H1 (cell line): ENCODE data around the gene SDF2L1. TPM values are rescaled to one million over a fixed set of nuclear protein-coding genes. Genes with fewer than 3 reads are reported as not detected.

Experiments used
- CTCF ChIA-PET: fragments of 300-600 bp; sonication (Branson Sonifier 250); formaldehyde crosslinking; loops from one replicate; lab custom pipeline; 2021; ENCODE audit not compliant: partially characterized antibody; lab: Charles Lee
- POLR2A ChIA-PET: fragments of 300-600 bp; sonication (Branson Sonifier 250); formaldehyde crosslinking; loops from one replicate; lab custom pipeline; 2021; ENCODE audit warnings: inconsistent platforms; ENCODE audit not compliant: partially characterized antibody; lab: Charles Lee
- DNase-seq, 2 experiments: peaks; one replicate each; pipeline versions ENCODE4 v3.0.0 to v3.0.0-alpha.2; 2010 to 2022; ENCODE audit warnings: low spot score in 2 of 2, low read depth in 1 of 2, mixed read lengths in 1 of 2
- FAIRE-seq: peaks from 2 replicates; lab custom pipeline; 2011; peaks lifted over from hg19 to GRCh38; lab: Jason Lieb, UNC
- H2AFZ ChIP-seq: 2 replicates; pipeline ENCODE4 v1.8.1; 2012; ENCODE audit warnings: low read length, inconsistent platforms
- H2AK5ac ChIP-seq: 2 replicates; pipeline ENCODE4 v1.6.1; 2013; ENCODE audit warnings: low read depth, low read length
- H2BK120ac ChIP-seq: replicated peaks from 2 replicates; pipeline ENCODE3; 2013; ENCODE audit warnings: low read depth, low read length, inconsistent platforms
- H2BK12ac ChIP-seq: 2 replicates; pipeline ENCODE4 v1.6.1; 2013; ENCODE audit warnings: low read depth, low read length
- H2BK15ac ChIP-seq: 2 replicates; pipeline ENCODE4 v1.6.1; 2013; ENCODE audit warnings: low read length
- H2BK20ac ChIP-seq: 2 replicates; pipeline ENCODE4 v1.6.1; 2013; ENCODE audit warnings: low read length
- H2BK5ac ChIP-seq: 2 replicates; pipeline ENCODE4 v1.6.1; 2013; ENCODE audit warnings: low read depth, low read length
- H3K14ac ChIP-seq: 2 replicates; pipeline ENCODE4 v1.6.1; 2013; ENCODE audit warnings: inconsistent platforms; ENCODE audit not compliant: insufficient read length
- H3K18ac ChIP-seq: 2 replicates; pipeline ENCODE4 v1.6.1; 2013; ENCODE audit warnings: low read length; ENCODE audit errors: extremely low read depth
- H3K23ac ChIP-seq: 2 replicates; pipeline ENCODE4 v1.6.1; 2013; ENCODE audit warnings: inconsistent platforms; ENCODE audit not compliant: insufficient read length
- H3K23me2 ChIP-seq: 2 replicates; pipeline ENCODE4 v1.6.1; 2013; ENCODE audit warnings: low read depth, low read length
- H3K27ac ChIP-seq: 2 replicates; pipeline ENCODE4 v1.6.1; 2011; ENCODE audit warnings: low read depth, low read length, inconsistent platforms
- H3K27me3 ChIP-seq, 4 experiments: replicated peaks in 1 of 4; 1 replicate in 1 of 4; 2 replicates in 3 of 4; pipeline versions ENCODE4 v1.6.1 to v1.8.1; 2011 to 2013; ENCODE audit warnings: low read length in 3 of 4, mild to moderate bottlenecking in 3 of 4, inconsistent platforms in 2 of 4, mixed read lengths in 2 of 4, moderate library complexity in 1 of 4; ENCODE audit not compliant: control insufficient read depth in 3 of 4, insufficient read depth in 3 of 4; ENCODE audit errors: extremely low read depth in 1 of 4
- H3K36me3 ChIP-seq, 4 experiments: 2 replicates each; pipeline versions ENCODE4 v1.6.1 to v1.8.1; 2011 to 2013; ENCODE audit warnings: mild to moderate bottlenecking in 4 of 4, low read length in 3 of 4, moderate library complexity in 2 of 4, control low read depth in 1 of 4, inconsistent platforms in 1 of 4; ENCODE audit not compliant: insufficient read depth in 4 of 4, control insufficient read depth in 2 of 4
- H3K4ac ChIP-seq: replicated peaks from 2 replicates; pipeline ENCODE3; 2013; ENCODE audit warnings: low read length, low read depth, mixed read lengths, inconsistent platforms; ENCODE audit not compliant: insufficient read length
- H3K4me1 ChIP-seq, 4 experiments: replicated peaks in 1 of 4; 1 replicate in 1 of 4; 2 replicates in 3 of 4; pipeline versions ENCODE4 v1.6.1 to v1.8.1; 2011 to 2013; ENCODE audit warnings: low read length in 3 of 4, inconsistent platforms in 2 of 4, mixed read lengths in 1 of 4; ENCODE audit not compliant: insufficient read depth in 4 of 4, control insufficient read depth in 3 of 4
- H3K4me2 ChIP-seq, 2 experiments: 2 replicates each; pipeline versions ENCODE4 v1.6.1 to v1.8.1; 2011 to 2013; ENCODE audit warnings: low read depth in 2 of 2, low read length in 2 of 2, control low read depth in 1 of 2, inconsistent platforms in 1 of 2, mild to moderate bottlenecking in 1 of 2; ENCODE audit not compliant: insufficient read depth in 1 of 2
- H3K4me3 ChIP-seq, 4 experiments: fragments of 200-600, 300-600 bp in 1 of 4; sonication (generic), shearing (Covaris generic), sonication (Bioruptor Twin) in 1 of 4; 2 replicates each; pipeline versions ENCODE4 v1.5.1 to v1.8.1; 2011 to 2016; ENCODE audit warnings: low read length in 4 of 4, low read depth in 3 of 4, control low read depth in 2 of 4, inconsistent platforms in 2 of 4, mild to moderate bottlenecking in 2 of 4, mixed read lengths in 1 of 4, moderate library complexity in 1 of 4; ENCODE audit not compliant: insufficient read depth in 2 of 4; ENCODE audit errors: extremely low read depth in 1 of 4
- H3K56ac ChIP-seq: replicated peaks from 2 replicates; pipeline ENCODE3; 2013; ENCODE audit warnings: low read depth, mild to moderate bottlenecking, mixed read lengths, low read length, inconsistent platforms; ENCODE audit not compliant: insufficient read length
- H3K79me1 ChIP-seq: 2 replicates; pipeline ENCODE4 v1.6.1; 2013; ENCODE audit warnings: low read depth, low read length, control low read depth
- H3K79me2 ChIP-seq, 2 experiments: 2 replicates each; pipeline versions ENCODE4 v1.6.1 to v1.8.1; 2012 to 2013; ENCODE audit warnings: low read length in 2 of 2, mild to moderate bottlenecking in 2 of 2, inconsistent platforms in 1 of 2; ENCODE audit not compliant: insufficient read depth in 2 of 2, control insufficient read depth in 1 of 2
- H3K9ac ChIP-seq, 4 experiments: replicated peaks in 1 of 4; 1 replicate in 1 of 4; 2 replicates in 3 of 4; pipeline versions ENCODE4 v1.6.1 to v1.8.1; 2011 to 2013; ENCODE audit warnings: low read depth in 3 of 4, low read length in 3 of 4, control low read depth in 2 of 4, mild to moderate bottlenecking in 2 of 4, moderate library complexity in 2 of 4, inconsistent platforms in 1 of 4; ENCODE audit errors: extremely low read depth in 1 of 4
- H3K9me3 ChIP-seq, 2 experiments: 2 replicates each; pipeline versions ENCODE4 v1.6.1 to v1.8.1; 2012 to 2013; ENCODE audit warnings: mild to moderate bottlenecking in 2 of 2, moderate library complexity in 2 of 2, control low read depth in 1 of 2, inconsistent platforms in 1 of 2, low read depth in 1 of 2, low read length in 1 of 2, mixed read lengths in 1 of 2; ENCODE audit not compliant: insufficient read depth in 2 of 2
- H4K20me1 ChIP-seq, 2 experiments: replicated peaks in 1 of 2; 2 replicates each; pipeline versions ENCODE3 to v1.8.1; 2011 to 2013; ENCODE audit warnings: inconsistent platforms in 2 of 2, low read length in 2 of 2, mild to moderate bottlenecking in 1 of 2; ENCODE audit not compliant: insufficient read depth in 2 of 2, control insufficient read depth in 1 of 2
- H4K5ac ChIP-seq: 2 replicates; pipeline ENCODE4 v1.6.1; 2013; ENCODE audit warnings: low read length, low read depth, mixed read lengths, inconsistent platforms; ENCODE audit not compliant: insufficient read length
- H4K8ac ChIP-seq: 2 replicates; pipeline ENCODE4 v1.8.0; 2013; ENCODE audit warnings: mild to moderate bottlenecking, moderate library complexity, low read length, inconsistent platforms; ENCODE audit not compliant: insufficient read depth; ENCODE audit errors: extremely low read depth
- H4K91ac ChIP-seq: replicated peaks from 2 replicates; pipeline ENCODE3; 2013; ENCODE audit warnings: low read length, mixed read lengths, inconsistent platforms; ENCODE audit not compliant: insufficient read length
- HDAC2 ChIP-seq, 2 experiments: fragments of 300-600 bp in 1 of 2; sonication (generic) in 1 of 2; IDR thresholded peaks; 2 replicates each; pipeline ENCODE4 v1.6.1; 2011 to 2012; ENCODE audit warnings: low read depth in 2 of 2, low read length in 2 of 2, mild to moderate bottlenecking in 2 of 2, moderate library complexity in 2 of 2, borderline replicate concordance in 1 of 2, inconsistent platforms in 1 of 2
- RBBP5 ChIP-seq: IDR thresholded peaks from 2 replicates; pipeline ENCODE4 v1.7.1; 2012; ENCODE audit warnings: low read depth, mild to moderate bottlenecking, inconsistent platforms, low read length, moderate library complexity, borderline replicate concordance
- TAF7 ChIP-seq: optimal IDR thresholded peaks from 2 replicates; pipeline ENCODE3; 2011; ENCODE audit warnings: low read depth, mild to moderate bottlenecking, inconsistent platforms, low read length, moderate library complexity, borderline replicate concordance
- WGBS, 2 experiments: shearing (Covaris generic) in 1 of 2; methylation state at CpG; one replicate each; pipeline versions ENCODE4 v1.1.6 to v1.1.7; 2013 to 2015; ENCODE audit warnings: low lambda C conversion rate in 2 of 2, mixed read lengths in 2 of 2, inconsistent platforms in 1 of 2, low coverage in 1 of 2, missing lambda C conversion rate in 1 of 2; ENCODE audit not compliant: insufficient replicate concordance in 2 of 2, insufficient coverage in 1 of 2, insufficient read length in 1 of 2; ENCODE audit errors: extremely low coverage in 1 of 2, missing lambda C conversion rate in 1 of 2; 5-methylcytosine and 5-hydroxymethylcytosine counted together
- polyA plus RNA-seq, 7 experiments: library from polyadenylated mRNA; depleted of rRNA in 3 of 7; stranded (reverse) in 5 of 7; unstranded in 2 of 7; fragments of >200 nt in 5 of 7; fragments of 200-250 nt in 2 of 7; gene quantifications; 1 replicate in 5 of 7; 2 replicates in 1 of 7; 4 replicates in 1 of 7; pipeline versions ENCODE4 v1.2.1 to v1.2.3, GENCODE V29; 2011 to 2013; ENCODE audit warnings: missing spikeins in 2 of 7, mixed read lengths in 2 of 7
- total RNA-seq: library from RNA; stranded (reverse); fragmentation: NEBNext Ultra II Directional; extraction: Animal tissue kit (Norgen Biotek cat#: 25700); gene quantifications from 2 replicates; pipeline ENCODE4 v1.2.1, GENCODE V29; 2021

Gene SDF2L1
- total and polyA plus RNA-seq, 2 of the 8 experiments (the other 6 are each of a cell fraction or from before 2014, with no cell fraction given): 51.1 to 59.6 TPM

- CTCF ChIA-PET: interaction anchor here (1.0 kb wide), 1 partner anchor 32 kb away, joined by 3 read pairs; the partner anchor contains the start of gene SDF2L1
- no peaks in the 10 kb centered on the region for H3K23me2 ChIP-seq
- H3K23ac ChIP-seq: no peak overlapping the region
- H4K20me1 ChIP-seq: no peaks in the 10 kb centered on the region
- H3K56ac ChIP-seq: no peak overlapping the region
- H3K79me1 ChIP-seq: no peaks in the 10 kb centered on the region
- H3K4ac ChIP-seq: no peak overlapping the region
- no peak overlapping the region for H4K91ac ChIP-seq
- H2AFZ ChIP-seq: no peak overlapping the region
- WGBS, 2 experiments: 92% methylated on average over 12 of the region's 12 CpGs; no CpG with 5 or more reads in 1 of the 2 experiments
- H3K79me2 ChIP-seq: no peaks in the 10 kb centered on the region
- H3K9me3 ChIP-seq: peaks cover 0 to 12% of the 10 kb centered on the region in 2 experiments; a peak in 1 of 4 replicates
- no peak overlapping the region for H2BK15ac ChIP-seq
- no peak overlapping the region for H2BK5ac ChIP-seq
- no peak overlapping the region for H2BK12ac ChIP-seq
- H3K27ac ChIP-seq: no peak overlapping the region
- POLR2A ChIA-PET: interaction anchor here (0.6 to 1.6 kb wide), 3 partner anchors 9 to 50 kb away, joined by 3 to 4 read pairs (median 3); partner anchors contain the start of gene PPIL2
- H4K5ac ChIP-seq: no peak overlapping the region
- FAIRE-seq (no peak), DNase-seq (no peak)
- H3K27me3 ChIP-seq: no peaks in the 10 kb centered on the region
- H2BK120ac ChIP-seq: no peak overlapping the region
- H3K4me1 ChIP-seq: no peaks in the 10 kb centered on the region
- no peak overlapping the region for H4K8ac ChIP-seq
- no peak overlapping the region for H3K4me3 ChIP-seq
- no peak overlapping the region for H3K9ac ChIP-seq
- H2AK5ac ChIP-seq: no peak overlapping the region
- no peak overlapping the region for H3K18ac ChIP-seq
- H2BK20ac ChIP-seq: no peak overlapping the region
- H3K4me2 ChIP-seq: no peak overlapping the region
- no peak overlapping the region for H3K14ac ChIP-seq
- peaks cover 11 to 21% (median 17%) of the 10 kb centered on the region in 4 experiments; a peak in 6 of 8 replicates for H3K36me3 ChIP-seq
- no peak for TF ChIP-seq HDAC2 (IDR thresholded peaks at IDR 0.05; ENCODE audit: borderline replicate concordance in 1 of 2, low read depth in 2 of 2, low read length in 2 of 2)
- no peak for TF ChIP-seq RBBP5
- no peak for TF ChIP-seq TAF7
These were observed 32.6 kb downstream of the SDF2L1 start for GRCh38 chr22:21674638-21675245.
